HCT116 (cell line): ENCODE results near the gene CORO6. TPM values are rescaled to one million over a fixed set of nuclear protein-coding genes. Genes with fewer than 3 reads are reported as not detected.

Experiments used
- ATAC-seq: fragments of 200-7000 bp; cut with Tn5 transposase; 2 replicates; pipeline ENCODE4 v1.9.1; 2020; ENCODE audit warnings: mild to moderate bottlenecking, moderate library complexity
- BruUV-seq: library from RNA; stranded (reverse); fragments of 400-500 nt; replicated peaks from 2 replicates; lab custom pipeline; 2021; lab: Mats Ljungman, UMichigan
- CTCF ChIA-PET: fragments of 300-600 bp; sonication (Branson Sonifier 250); formaldehyde crosslinking; loops from one replicate; lab custom pipeline; 2021; ENCODE audit warnings: antibody characterized with exemption; lab: Charles Lee
- POLR2A ChIA-PET: fragments of 300-600, 350-600 bp; sonication (Branson Sonifier 250); formaldehyde crosslinking; loops from one replicate; lab custom pipeline; 2021; ENCODE audit warnings: antibody characterized with exemption; lab: Charles Lee
- RAD21 ChIA-PET, 2 experiments: fragments of 300-600 bp; sonication (Branson Sonifier 250); formaldehyde crosslinking; loops; one replicate each; lab custom pipeline; 2023; ENCODE audit warnings: low total read pairs in 2 of 2; ENCODE audit not compliant: uncharacterized antibody in 2 of 2, unreplicated experiment in 2 of 2, low non-redundant PET in 1 of 2; lab: Charles Lee
- DNase-seq: peaks from one replicate; pipeline ENCODE4 v3.0.0-alpha.2; 2010; ENCODE audit warnings: low read depth, low spot score
- H2AFZ ChIP-seq: fragments of 200-600 bp; shearing (Covaris generic), sonication (generic); 2 replicates; pipeline ENCODE4 v1.6.1; 2017; ENCODE audit warnings: low read depth, mixed run types, mixed read lengths, antibody characterized with exemption, low read length; ENCODE audit not compliant: poor library complexity, severe bottlenecking
- H3K27ac ChIP-seq: 2 replicates; pipeline ENCODE4 v1.5.1; 2012; ENCODE audit warnings: low read depth, low read length
- H3K27me3 ChIP-seq: fragments of 200-600 bp; sonication (generic); 2 replicates; pipeline ENCODE4 v1.6.1; 2016; ENCODE audit warnings: mixed run types, low read length, mixed read lengths; ENCODE audit not compliant: insufficient read depth
- H3K36me3 ChIP-seq, 2 experiments: fragments of 200-500 bp in 1 of 2; fragments of 200-600 bp in 1 of 2; sonication (Bioruptor generic) in 1 of 2; sonication (generic) in 1 of 2; 2 replicates each; pipeline versions ENCODE4 v1.5.1 to v1.6.1; 2014 to 2016; ENCODE audit warnings: low read length in 2 of 2, inconsistent platforms in 1 of 2, mixed read lengths in 1 of 2, mixed run types in 1 of 2; ENCODE audit not compliant: insufficient read depth in 2 of 2, control insufficient read depth in 1 of 2
- H3K4me1 ChIP-seq, 2 experiments: fragments of 200-600 bp in 1 of 2; sonication (generic) in 1 of 2; 2 replicates each; pipeline versions ENCODE4 v1.5.1 to v1.6.1; 2012 to 2017; ENCODE audit warnings: low read length in 2 of 2, inconsistent platforms in 1 of 2, mild to moderate bottlenecking in 1 of 2, mixed read lengths in 1 of 2, mixed run types in 1 of 2, moderate library complexity in 1 of 2; ENCODE audit not compliant: insufficient read depth in 2 of 2, control insufficient read depth in 1 of 2
- H3K4me2 ChIP-seq: fragments of 200-600 bp; sonication (generic); 2 replicates; pipeline ENCODE4 v1.6.1; 2017; ENCODE audit warnings: mixed run types, low read length, mixed read lengths
- H3K4me3 ChIP-seq, 2 experiments: fragments of 200-600 bp in 1 of 2; sonication (generic) in 1 of 2; replicated peaks in 1 of 2; 2 replicates each; pipeline ENCODE4 v1.5.1; 2011 to 2016; ENCODE audit warnings: low read length in 2 of 2, control low read depth in 1 of 2, low read depth in 1 of 2, mild to moderate bottlenecking in 1 of 2, mixed read lengths in 1 of 2, mixed run types in 1 of 2
- H3K79me2 ChIP-seq: fragments of 200-600 bp; sonication (generic); 2 replicates; pipeline ENCODE4 v1.6.1; 2017; ENCODE audit warnings: mild to moderate bottlenecking, mixed run types, low read length, moderate library complexity, mixed read lengths; ENCODE audit not compliant: insufficient read depth
- H3K9ac ChIP-seq: fragments of 200-600 bp; sonication (generic); 2 replicates; pipeline ENCODE4 v1.6.1; 2016; ENCODE audit warnings: low read length, mixed read lengths
- H3K9me2 ChIP-seq: fragments of 200-600 bp; sonication (generic), shearing (Covaris generic); 2 replicates; pipeline ENCODE4 v1.6.1; 2017; ENCODE audit warnings: mixed run types, mild to moderate bottlenecking, moderate library complexity; ENCODE audit not compliant: insufficient read depth
- H3K9me3 ChIP-seq, 2 experiments: fragments of 200-500 bp in 1 of 2; fragments of 200-600 bp in 1 of 2; sonication (Bioruptor generic) in 1 of 2; sonication (generic) in 1 of 2; 2 replicates each; pipeline ENCODE4 v1.6.1; 2014 to 2017; ENCODE audit warnings: low read length in 2 of 2, mixed read lengths in 2 of 2, inconsistent platforms in 1 of 2, low read depth in 1 of 2, mild to moderate bottlenecking in 1 of 2, mixed run types in 1 of 2, moderate library complexity in 1 of 2; ENCODE audit not compliant: control insufficient read depth in 1 of 2, insufficient read depth in 1 of 2
- H4K20me1 ChIP-seq: fragments of 200-600 bp; sonication (generic), shearing (Covaris generic); 2 replicates; pipeline ENCODE4 v1.6.1; 2017; ENCODE audit warnings: mixed run types, mild to moderate bottlenecking, moderate library complexity; ENCODE audit not compliant: insufficient read depth
- ATF3 ChIP-seq: IDR thresholded peaks from 2 replicates; pipeline ENCODE4 v1.6.1; 2012
- CBX3 ChIP-seq: IDR thresholded peaks from 2 replicates; pipeline ENCODE4 v1.6.1; 2012; ENCODE audit warnings: low read depth
- CTCF ChIP-seq, 3 experiments: fragments of 200-600 bp in 1 of 3; sonication (generic) in 1 of 3; IDR thresholded peaks in 2 of 3; conservative IDR thresholded peaks in 1 of 3; 2 replicates each; pipeline ENCODE4 v1.5.1; 2012 to 2017; ENCODE audit warnings: low read depth in 2 of 3, low read length in 2 of 3, antibody characterized with exemption in 1 of 3, borderline replicate concordance in 1 of 3, control low read depth in 1 of 3, mild to moderate bottlenecking in 1 of 3, mixed read lengths in 1 of 3, mixed run types in 1 of 3, moderate library complexity in 1 of 3; ENCODE audit not compliant: insufficient read depth in 1 of 3
- ELF1 ChIP-seq: IDR thresholded peaks from 2 replicates; pipeline ENCODE4 v1.6.1; 2012; ENCODE audit warnings: low read depth, borderline replicate concordance
- EZH2 ChIP-seq: fragments of 200-600 bp; sonication (generic); IDR thresholded peaks from 2 replicates; pipeline ENCODE4 v1.6.1; 2017; ENCODE audit warnings: antibody characterized with exemption, mixed run types
- FOSL1 ChIP-seq: IDR thresholded peaks from 2 replicates; pipeline ENCODE4 v1.6.1; 2012; ENCODE audit warnings: low read depth
- POLR2AphosphoS5 ChIP-seq: IDR thresholded peaks from 2 replicates; pipeline ENCODE4 v1.6.1; 2011; ENCODE audit warnings: mild to moderate bottlenecking, low read depth, low read length, moderate library complexity
- SP1 ChIP-seq: IDR thresholded peaks from 2 replicates; pipeline ENCODE4 v1.6.1; 2012; ENCODE audit warnings: low read depth
- TCF7L2 ChIP-seq: IDR thresholded peaks from 2 replicates; pipeline ENCODE4 v1.7.0; 2011; ENCODE audit warnings: borderline replicate concordance, inconsistent platforms; ENCODE audit not compliant: insufficient read depth, insufficient read length; ENCODE audit errors: extremely low read depth
- YY1 ChIP-seq: IDR thresholded peaks from 2 replicates; pipeline ENCODE4 v1.6.1; 2011; ENCODE audit warnings: low read length, low read depth, moderate library complexity, mild to moderate bottlenecking; ENCODE audit not compliant: insufficient replicate concordance; ENCODE audit errors: extremely low read depth
- ZBTB33 ChIP-seq: IDR thresholded peaks from 2 replicates; pipeline ENCODE4 v1.6.1; 2011; ENCODE audit warnings: mild to moderate bottlenecking, low read length, moderate library complexity; ENCODE audit not compliant: insufficient replicate concordance; ENCODE audit errors: extremely low read depth
- ZFX ChIP-seq: fragments of 450-650 bp; IDR thresholded peaks from 2 replicates; pipeline ENCODE4 v1.6.1; 2017
- ZNF274 ChIP-seq: fragments of 200-500 bp; sonication (Bioruptor generic); IDR thresholded peaks from 2 replicates; pipeline ENCODE4 v1.6.1; 2014; ENCODE audit warnings: mild to moderate bottlenecking, low read depth, low read length, inconsistent platforms
- intact Hi-C: fragments of 100-400 bp; cut with micrococcal nuclease; formaldehyde crosslinking; loops from 2 replicates; pipeline ENCODE4 v1.10.0; 2022
- total RNA-seq: library from RNA; stranded (reverse); gene quantifications from one replicate; pipeline ENCODE4 v1.2.1, GENCODE V29; 2021; ENCODE audit not compliant: unreplicated experiment
- TF ChIP-seq, protein P1 (sequence below): IDR thresholded peaks from 2 replicates; pipeline ENCODE4 v1.6.1; 2012

CORO6 gene
- total RNA-seq, 1 experiment from 2014 or later, result 8.7 TPM

DNA sequence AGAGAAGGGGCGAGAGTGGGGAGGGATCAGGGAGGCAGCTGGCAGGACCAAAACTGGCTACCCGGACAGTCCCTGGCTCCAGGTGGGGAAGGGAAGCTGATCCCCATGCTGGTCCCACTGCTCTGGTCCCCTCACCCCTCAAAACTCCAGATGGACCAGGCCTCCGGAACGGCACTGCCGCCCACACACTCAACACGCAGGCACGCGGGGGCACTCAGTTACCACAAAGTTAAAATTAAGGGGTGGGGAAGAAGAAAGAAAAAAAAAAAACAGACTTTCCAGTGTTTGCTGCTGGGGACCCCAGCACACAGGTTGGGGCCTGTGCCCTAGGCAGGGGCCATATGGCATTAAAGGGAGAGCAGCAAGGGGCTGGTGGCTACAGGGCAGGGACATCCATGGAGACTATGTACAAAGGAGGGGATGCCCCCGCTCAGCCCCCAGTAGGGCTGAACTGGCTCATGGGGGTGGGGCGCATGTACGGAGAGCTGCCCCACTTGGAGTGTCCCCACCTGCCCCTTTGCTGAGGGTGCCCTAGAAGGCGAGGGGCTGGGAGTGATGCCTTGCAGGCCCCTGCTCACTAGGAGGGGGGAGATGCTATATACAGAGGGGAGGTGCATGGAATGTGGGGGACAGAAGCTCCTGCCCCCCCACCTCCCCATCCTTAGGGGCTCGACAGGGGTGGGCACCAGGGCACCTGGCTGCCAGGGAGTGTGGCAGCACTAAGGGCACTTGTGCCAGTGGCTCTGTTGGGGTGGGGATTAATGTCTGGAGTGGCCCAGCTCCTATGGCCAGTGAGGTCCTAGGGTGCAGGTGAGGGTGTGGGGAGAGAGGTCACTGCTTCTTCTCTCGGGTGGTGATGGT, 48.6 kb downstream of the CORO6 start:
- Histone ChIP-seq H3K36me3 (peaks cover 4 to 6% of the 10 kb centered on the region in 2 experiments; a peak in 2 of 4 replicates), H3K79me2 (no peaks in the 10 kb centered on the region), H3K4me3 (no peak overlapping the region), H3K9ac (no peak overlapping the region)
- no TSS peak for BruUV-seq
- intact Hi-C loops, result no loop called here
- DNase-seq, result no peak
- no peak for ATAC-seq
- TF ChIP-seq ZFX, result no peak
- no peak for TF ChIP-seq ZNF274
- no peak for TF ChIP-seq ELF1
- TF ChIP-seq EZH2, result no peak
- no peak for TF ChIP-seq SP1
- no peak for TF ChIP-seq YY1
- TF ChIP-seq, protein P1, sequence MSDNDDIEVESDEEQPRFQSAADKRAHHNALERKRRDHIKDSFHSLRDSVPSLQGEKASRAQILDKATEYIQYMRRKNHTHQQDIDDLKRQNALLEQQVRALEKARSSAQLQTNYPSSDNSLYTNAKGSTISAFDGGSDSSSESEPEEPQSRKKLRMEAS, result no peak
- no peak for TF ChIP-seq TCF7L2
- no peak for TF ChIP-seq CBX3
- no peak for TF ChIP-seq POLR2AphosphoS5
- TF ChIP-seq CTCF (IDR thresholded peaks at IDR 0.05 in 2 of 3, conservative IDR thresholded peaks at IDR 0.05 in 1 of 3; ENCODE audit: borderline replicate concordance in 1 of 3, insufficient read depth in 1 of 3, low read depth in 2 of 3, low read length in 2 of 3), result no peak
- TF ChIP-seq ATF3, result no peak
- no peak for TF ChIP-seq FOSL1
- TF ChIP-seq ZBTB33, result no peak
- TF ChIP-seq, all 23 proteins: peak for 0
- H4K20me1 ChIP-seq, result no peaks in the 10 kb centered on the region
- H3K9me3 ChIP-seq, result no peaks in the 10 kb centered on the region
- no peaks in the 10 kb centered on the region for H3K9me2 ChIP-seq
- H3K27ac ChIP-seq, result no peak overlapping the region
- H3K4me2 ChIP-seq, result no peak overlapping the region
- no peaks in the 10 kb centered on the region for H3K27me3 ChIP-seq
- H2AFZ ChIP-seq, result no peak overlapping the region
- CTCF ChIA-PET, result interaction anchor here (1.6 kb wide), 2 partner anchors 17 to 204 kb away, joined by 3 to 5 read pairs; no protein-coding TSS in a partner anchor
- H3K4me1 ChIP-seq, result peaks cover 3 to 5% of the 10 kb centered on the region in 2 experiments; a peak in 2 of 4 replicates
- POLR2A ChIA-PET, result no interaction called here
- RAD21 ChIA-PET, result no interaction called here
